HEK293T (cell line): ENCODE results near the gene AKR1B1.

Experiments used
- ARNT ChIP-seq: fragments of 450-650 bp; IDR thresholded peaks from 2 replicates; pipeline ENCODE4 v1.6.1; 2017; ENCODE audit warnings: mild to moderate bottlenecking
- BHLHE40 ChIP-seq: fragments of 450-650 bp; IDR thresholded peaks from 2 replicates; pipeline ENCODE4 v1.6.1; 2016; ENCODE audit warnings: mild to moderate bottlenecking, moderate library complexity, borderline replicate concordance
- CTBP1 ChIP-seq: fragments of 450-650 bp; IDR thresholded peaks from 2 replicates; pipeline ENCODE4 v1.6.1; 2016; ENCODE audit warnings: borderline replicate concordance
- ELF4 ChIP-seq: fragments of 450-650 bp; IDR thresholded peaks from 2 replicates; pipeline ENCODE4 v1.6.1; 2017; ENCODE audit warnings: antibody characterized with exemption
- FOXA1 ChIP-seq: fragments of 450-650 bp; IDR thresholded peaks from 2 replicates; pipeline ENCODE4 v1.6.1; 2016; ENCODE audit warnings: mild to moderate bottlenecking
- FOXK2 ChIP-seq: fragments of 450-650 bp; IDR thresholded peaks from 2 replicates; pipeline ENCODE4 v1.6.1; 2016; ENCODE audit warnings: mild to moderate bottlenecking
- HDGF ChIP-seq: fragments of 450-650 bp; IDR thresholded peaks from 2 replicates; pipeline ENCODE4 v1.6.1; 2017; ENCODE audit warnings: antibody characterized with exemption, borderline replicate concordance
- L3MBTL2 ChIP-seq: fragments of 450-650 bp; conservative IDR thresholded peaks from 2 replicates; pipeline ENCODE4 v1.6.1; 2016; ENCODE audit warnings: mild to moderate bottlenecking
- LEF1 ChIP-seq: fragments of 450-650 bp; IDR thresholded peaks from 2 replicates; pipeline ENCODE4 v1.6.1; 2017; ENCODE audit warnings: mild to moderate bottlenecking, borderline replicate concordance
- NFRKB ChIP-seq: fragments of 450-650 bp; IDR thresholded peaks from 2 replicates; pipeline ENCODE4 v1.6.1; 2016; ENCODE audit warnings: mild to moderate bottlenecking, moderate library complexity
- SP1 ChIP-seq: fragments of 450-650 bp; IDR thresholded peaks from 2 replicates; pipeline ENCODE4 v1.6.1; 2017
- SUZ12 ChIP-seq: fragments of 450-650 bp; IDR thresholded peaks from 2 replicates; pipeline ENCODE4 v1.6.1; 2016; ENCODE audit warnings: mild to moderate bottlenecking
- TARDBP ChIP-seq: fragments of 450-650 bp; IDR thresholded peaks from 2 replicates; pipeline ENCODE4 v1.6.1; 2016

DNA sequence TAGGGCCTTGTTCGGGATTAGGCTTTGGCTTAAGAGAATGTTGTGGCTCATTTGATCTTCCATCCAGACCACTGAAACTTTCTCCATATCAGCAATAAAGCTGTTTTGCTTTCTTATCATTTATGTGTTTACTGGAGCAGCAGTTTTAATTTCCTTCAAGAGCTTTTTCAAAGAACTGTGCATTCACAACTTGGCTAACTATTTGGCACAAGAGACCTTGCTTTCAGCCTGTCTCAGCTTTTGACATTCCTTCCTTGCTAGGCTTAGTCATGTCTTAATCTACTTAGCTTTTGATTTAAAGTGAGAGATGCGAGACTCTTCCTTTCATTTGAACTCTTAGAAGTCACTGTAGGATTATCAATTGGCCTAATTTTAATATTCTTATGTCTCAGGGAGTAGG is 19.1 kb upstream of the AKR1B1 start:
- TF ChIP-seq SP1: no peak
- no peak for TF ChIP-seq FOXK2
- no peak for TF ChIP-seq FOXA1
- TF ChIP-seq ARNT: no peak
- no peak for TF ChIP-seq TARDBP
- no peak for TF ChIP-seq NFRKB
- no peak for TF ChIP-seq SUZ12
- TF ChIP-seq HDGF: no peak
- TF ChIP-seq LEF1: no peak
- no peak for TF ChIP-seq BHLHE40
- no peak for TF ChIP-seq ELF4
- no peak for TF ChIP-seq L3MBTL2
- no peak for TF ChIP-seq CTBP1
